ENCODE results near the gene PDE11A. TPM values are rescaled to one million over a fixed set of nuclear protein-coding genes. Genes with fewer than 3 reads are reported as not detected.
A peak's percentile ranks its signal among the peaks of the same experiment; 100 is the strongest.

PDE11A gene
- total RNA-seq, 4 donors from 2014 or later = 1.7 TPM; not detected in 3

DNA sequence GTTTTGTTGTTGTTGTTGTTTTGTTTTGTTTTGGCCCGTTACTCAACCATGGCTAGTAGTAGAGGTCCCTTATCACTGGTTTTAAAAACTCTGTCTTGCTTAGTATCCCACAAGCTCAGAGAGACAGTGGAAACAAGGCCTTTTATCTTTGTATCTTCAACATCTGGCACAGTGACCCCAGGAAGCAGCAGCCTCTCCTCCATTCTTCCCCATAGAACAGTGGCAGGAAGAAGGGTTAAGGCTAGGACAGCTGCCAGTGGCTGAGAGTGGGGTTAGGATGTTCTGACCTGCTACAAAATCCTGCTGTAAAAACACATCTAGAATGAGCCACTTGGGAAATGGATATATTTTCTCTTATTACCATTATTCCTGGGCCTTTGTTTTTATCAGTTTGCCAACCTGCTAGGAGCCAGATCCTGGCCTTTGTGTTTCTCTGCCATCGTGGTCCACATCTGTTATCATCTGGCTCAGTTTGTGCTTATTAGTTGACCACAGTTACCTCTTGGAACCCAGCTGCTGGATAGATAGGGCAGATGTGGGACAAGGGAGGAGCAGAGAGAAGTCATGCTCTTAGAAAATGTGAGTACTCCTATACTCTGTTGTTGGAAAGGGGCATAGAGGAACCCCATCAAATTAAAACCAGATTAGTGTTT is 433.2 kb downstream of the PDE11A start:
- Histone ChIP-seq H3K9me3 (no peaks in the 10 kb centered on the region), H3K36me3 (no peaks in the 10 kb centered on the region), H3K4me1 (peaks cover 0 to 8% (median 0%) of the 10 kb centered on the region in 4 donors), H3K27ac (peak overlapping the region in 1 of 4 donors; percentile 17), H3K27me3 (no peaks in the 10 kb centered on the region), H3K4me3 (no peak overlapping the region)
- DNase-seq (ENCODE audit: low spot score in 2 of 2) = no peak
- TF ChIP-seq EP300 (IDR thresholded peaks at IDR 0.05) (no peak), POLR2A (IDR thresholded peaks at IDR 0.05) (no peak)
- TF ChIP-seq, protein P1, sequence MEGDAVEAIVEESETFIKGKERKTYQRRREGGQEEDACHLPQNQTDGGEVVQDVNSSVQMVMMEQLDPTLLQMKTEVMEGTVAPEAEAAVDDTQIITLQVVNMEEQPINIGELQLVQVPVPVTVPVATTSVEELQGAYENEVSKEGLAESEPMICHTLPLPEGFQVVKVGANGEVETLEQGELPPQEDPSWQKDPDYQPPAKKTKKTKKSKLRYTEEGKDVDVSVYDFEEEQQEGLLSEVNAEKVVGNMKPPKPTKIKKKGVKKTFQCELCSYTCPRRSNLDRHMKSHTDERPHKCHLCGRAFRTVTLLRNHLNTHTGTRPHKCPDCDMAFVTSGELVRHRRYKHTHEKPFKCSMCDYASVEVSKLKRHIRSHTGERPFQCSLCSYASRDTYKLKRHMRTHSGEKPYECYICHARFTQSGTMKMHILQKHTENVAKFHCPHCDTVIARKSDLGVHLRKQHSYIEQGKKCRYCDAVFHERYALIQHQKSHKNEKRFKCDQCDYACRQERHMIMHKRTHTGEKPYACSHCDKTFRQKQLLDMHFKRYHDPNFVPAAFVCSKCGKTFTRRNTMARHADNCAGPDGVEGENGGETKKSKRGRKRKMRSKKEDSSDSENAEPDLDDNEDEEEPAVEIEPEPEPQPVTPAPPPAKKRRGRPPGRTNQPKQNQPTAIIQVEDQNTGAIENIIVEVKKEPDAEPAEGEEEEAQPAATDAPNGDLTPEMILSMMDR (IDR thresholded peaks at IDR 0.05) = no peak
- WGBS, 2 donors = 66 to 71% methylated on average over 2 of the region's 2 CpGs

DNA sequence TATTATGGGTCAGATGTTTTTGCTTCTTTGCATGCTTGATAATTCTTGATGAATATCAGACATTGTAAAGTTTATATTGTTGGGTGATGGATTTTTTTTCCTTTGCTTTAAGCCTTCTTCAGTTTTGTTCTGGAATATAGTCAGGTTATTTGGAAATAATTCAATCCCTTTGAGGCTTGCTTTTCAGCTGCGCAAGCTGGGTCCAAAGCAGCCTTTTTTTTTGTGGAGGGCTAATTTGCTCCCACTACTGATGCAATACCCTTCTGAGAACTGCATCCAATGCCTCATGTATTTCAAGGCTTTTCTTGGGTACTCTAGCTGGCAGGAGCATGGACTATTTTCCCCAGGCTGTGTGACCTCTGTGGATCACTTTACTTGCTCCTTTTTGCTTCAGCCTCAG is 434.1 kb downstream of the PDE11A start:
- 74 to 77% methylated on average over 1 of the region's 1 CpG for WGBS, 2 donors
- Histone ChIP-seq H3K27me3 (no peaks in the 10 kb centered on the region), H3K4me3 (no peak overlapping the region), H3K9me3 (no peaks in the 10 kb centered on the region), H3K4me1 (peaks cover 0 to 14% (median 2%) of the 10 kb centered on the region in 4 donors), H3K27ac (peak overlapping the region in 1 of 4 donors; percentile 17), H3K36me3 (no peaks in the 10 kb centered on the region)
- DNase-seq (ENCODE audit: low spot score in 2 of 2) = no peak
- TF ChIP-seq, protein P1 (IDR thresholded peaks at IDR 0.05) = no peak
- TF ChIP-seq POLR2A (IDR thresholded peaks at IDR 0.05) (no peak), EP300 (IDR thresholded peaks at IDR 0.05) (no peak)

DNA sequence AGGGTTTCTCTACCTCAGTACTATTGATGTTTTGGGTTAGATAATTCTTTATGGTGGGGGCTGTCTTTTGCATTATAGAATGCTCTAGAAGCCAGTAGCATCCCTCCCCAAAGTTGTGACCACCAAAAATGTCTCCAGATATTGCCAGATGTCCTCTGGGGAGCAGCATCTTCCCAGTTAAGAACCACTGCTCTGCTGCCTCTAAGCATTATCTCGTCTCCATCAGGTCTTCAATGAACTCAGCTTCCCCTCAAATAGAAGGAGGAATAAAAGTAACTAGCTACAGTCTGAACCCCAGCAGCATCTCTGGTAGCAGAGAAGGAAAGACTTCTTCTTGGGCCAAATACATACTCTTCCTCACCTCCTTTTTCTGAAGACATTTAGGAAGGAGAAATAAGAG is 435.9 kb downstream of the PDE11A start:
- Histone ChIP-seq H3K9me3 (no peaks in the 10 kb centered on the region), H3K36me3 (no peaks in the 10 kb centered on the region), H3K27ac (no peak overlapping the region), H3K4me1 (peaks cover 0 to 20% (median 3%) of the 10 kb centered on the region in 4 donors), H3K4me3 (no peak overlapping the region), H3K27me3 (no peaks in the 10 kb centered on the region)
- 61 to 68% methylated on average over 1 of the region's 1 CpG for WGBS, 2 donors
- TF ChIP-seq POLR2A (IDR thresholded peaks at IDR 0.05) (no peak), EP300 (IDR thresholded peaks at IDR 0.05) (no peak)
- TF ChIP-seq, protein P1 (IDR thresholded peaks at IDR 0.05) = no peak
- no peak for DNase-seq (ENCODE audit: low spot score in 2 of 2)

DNA sequence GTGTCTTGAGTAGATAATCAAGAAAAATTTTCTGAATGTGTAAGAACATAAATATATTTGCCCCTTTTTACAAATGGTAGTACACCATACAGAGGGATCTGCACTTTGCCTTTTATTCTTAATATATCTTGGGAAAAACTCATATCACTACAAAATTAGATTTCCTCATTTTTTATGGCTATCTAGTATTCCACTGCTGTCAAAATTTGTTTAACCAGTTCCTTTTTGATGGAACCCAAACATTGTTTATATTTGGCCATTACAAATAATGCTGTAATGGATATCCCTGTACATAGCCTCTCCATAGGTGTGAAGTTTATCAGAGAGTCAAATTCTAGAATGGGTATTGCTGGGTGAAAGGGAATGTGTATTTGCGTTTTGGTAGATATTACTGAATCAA is 436.9 kb downstream of the PDE11A start:
- DNase-seq (ENCODE audit: low spot score in 2 of 2) = no peak
- 2 to 68% methylated on average over 1 of the region's 1 CpG for WGBS, 2 donors
- Histone ChIP-seq H3K27ac (no peak overlapping the region), H3K36me3 (no peaks in the 10 kb centered on the region), H3K27me3 (no peaks in the 10 kb centered on the region), H3K4me3 (no peak overlapping the region), H3K4me1 (peaks cover 0 to 20% (median 3%) of the 10 kb centered on the region in 4 donors), H3K9me3 (no peaks in the 10 kb centered on the region)
- TF ChIP-seq, protein P1 (IDR thresholded peaks at IDR 0.05) = no peak
- TF ChIP-seq EP300 (IDR thresholded peaks at IDR 0.05) = no peak
- TF ChIP-seq POLR2A (IDR thresholded peaks at IDR 0.05) = no peak

DNA sequence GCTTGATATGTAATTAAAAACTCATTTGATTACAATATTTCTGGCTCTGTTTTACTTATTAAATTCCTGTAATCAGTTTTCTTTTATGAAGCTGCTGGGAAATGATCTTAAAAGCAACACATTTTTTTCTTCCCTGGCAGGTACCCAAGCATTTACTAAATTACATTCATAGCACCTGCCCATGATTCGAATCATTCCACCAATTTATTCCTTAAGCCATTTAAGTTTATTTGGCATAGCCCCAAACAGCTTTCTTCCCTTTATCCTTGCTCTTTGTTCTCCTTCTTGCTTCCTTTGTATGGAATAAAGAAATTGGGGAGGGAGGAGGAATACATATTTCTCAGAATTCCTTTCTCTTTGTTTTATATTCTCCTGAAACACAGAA is 438.7 kb downstream of the PDE11A start:
- no peaks in the 10 kb centered on the region for H3K27me3 ChIP-seq
- no peaks in the 10 kb centered on the region for H3K36me3 ChIP-seq
- 18 to 24% methylated on average over 1 of the region's 1 CpG for WGBS, 2 donors
- H3K9me3 ChIP-seq = no peaks in the 10 kb centered on the region
- H3K4me1 ChIP-seq = peaks cover 0 to 11% (median 3%) of the 10 kb centered on the region in 4 donors
- H3K27ac ChIP-seq = peak overlapping the region in 1 of 4 donors; percentile 15
- no peak for TF ChIP-seq EP300 (IDR thresholded peaks at IDR 0.05)
- no peak for TF ChIP-seq POLR2A (IDR thresholded peaks at IDR 0.05)
- TF ChIP-seq, protein P1 (IDR thresholded peaks at IDR 0.05) = no peak
- no peak for DNase-seq (ENCODE audit: low spot score in 2 of 2)
- H3K4me3 ChIP-seq = peak overlapping the region in 3 of 4 donors; percentile 2 to 29 (median 13)

Measured in tibial nerve (tissue), 4 donors.